BLaER1 treated with 17β-estradiol and CSF1 and Interleukin-3, amounts not matched to agents 10 nM and 100 nM (cell line): ENCODE results near the gene KCNIP4.

Source experiments
- H3K27ac ChIP-seq, 11 experiments: shearing (Covaris generic); formaldehyde crosslinking; 2 replicates each; pipeline ENCODE4 v1.8.1; 2022
- H3K27me3 ChIP-seq, 11 experiments: shearing (Covaris generic); formaldehyde crosslinking; 2 replicates each; pipeline ENCODE4 v1.8.1; 2022
- H3K36me3 ChIP-seq, 11 experiments: shearing (Covaris generic); formaldehyde crosslinking; 2 replicates each; pipeline ENCODE4 v1.8.1; 2022
- H3K4me1 ChIP-seq, 10 experiments: shearing (Covaris generic); formaldehyde crosslinking; 2 replicates each; pipeline ENCODE4 v1.8.1; 2022
- H3K4me2 ChIP-seq, 11 experiments: shearing (Covaris generic); formaldehyde crosslinking; 2 replicates each; pipeline ENCODE4 v1.8.1; 2022
- H3K4me3 ChIP-seq, 10 experiments: shearing (Covaris generic); formaldehyde crosslinking; 2 replicates each; pipeline ENCODE4 v1.8.1; 2022
- H3K9ac ChIP-seq, 11 experiments: shearing (Covaris generic); formaldehyde crosslinking; 2 replicates each; pipeline ENCODE4 v1.8.1; 2022
- H3K9me3 ChIP-seq, 11 experiments: shearing (Covaris generic); formaldehyde crosslinking; replicated peaks in 1 of 11; 2 replicates each; pipeline ENCODE4 v1.8.1; 2022
- H4K20me1 ChIP-seq, 11 experiments: shearing (Covaris generic); formaldehyde crosslinking; 2 replicates each; pipeline ENCODE4 v1.8.1; 2022
- Cebpa-rat ChIP-seq, 11 experiments: shearing (Covaris generic); IDR thresholded peaks; 2 replicates each; pipeline ENCODE4 v1.8.1; 2022

The KCNIP4 gene

DNA sequence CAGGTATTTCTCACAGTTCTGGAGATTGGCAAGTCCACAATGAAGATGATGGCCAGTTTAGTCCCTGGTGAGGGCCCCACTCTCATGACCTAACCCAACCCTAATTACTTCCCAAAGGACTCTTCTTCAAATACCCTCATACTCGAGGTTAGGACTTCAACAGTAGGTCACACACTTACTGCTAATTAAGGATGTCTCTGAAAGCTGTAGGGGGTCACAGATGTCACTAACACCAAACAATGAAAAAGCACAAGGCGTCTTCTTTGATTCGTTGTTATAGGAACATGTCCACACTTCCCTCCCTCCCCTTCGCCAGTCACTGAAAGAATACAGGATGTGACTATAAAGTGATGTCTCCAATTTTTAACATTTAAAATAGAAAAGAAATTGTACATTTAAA, 938.6 kb downstream of the KCNIP4 start:
- Histone ChIP-seq H3K36me3 (no peaks in the 10 kb centered on the region), H3K27me3 (no peaks in the 10 kb centered on the region), H3K4me3 (no peak overlapping the region), H3K9ac (no peak overlapping the region), H3K27ac (no peak overlapping the region), H4K20me1 (no peaks in the 10 kb centered on the region), H3K4me2 (no peak overlapping the region), H3K9me3 (no peaks in the 10 kb centered on the region), H3K4me1 (peaks cover 0 to 9% (median 0%) of the 10 kb centered on the region in 10 experiments; a peak in 1 of 20 replicates)
- no peak for TF ChIP-seq Cebpa-rat (IDR thresholded peaks at IDR 0.05)

DNA sequence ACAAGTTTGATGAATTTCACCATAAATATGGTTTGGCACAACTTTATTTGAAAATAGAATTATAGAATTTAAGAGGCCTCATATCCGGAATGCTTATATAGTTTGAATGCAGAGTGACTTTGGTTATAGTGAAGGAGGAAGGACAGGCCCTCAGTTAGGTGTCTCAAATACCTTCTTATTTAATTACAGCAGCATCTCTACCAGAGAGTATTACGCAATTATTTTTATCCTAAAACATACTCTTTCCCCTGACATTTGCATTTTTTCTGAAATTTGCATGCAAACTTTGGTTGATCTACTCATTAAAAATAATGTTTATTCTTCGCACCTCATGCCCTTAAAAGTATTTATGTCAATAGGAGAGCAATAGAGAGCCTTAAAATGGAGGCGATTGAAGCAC, 942.9 kb downstream of the KCNIP4 start:
- Histone ChIP-seq H3K4me3 (no peak overlapping the region), H4K20me1 (no peaks in the 10 kb centered on the region), H3K9me3 (no peaks in the 10 kb centered on the region), H3K4me1 (peaks cover 0 to 30% (median 0%) of the 10 kb centered on the region in 10 experiments; a peak in 7 of 20 replicates), H3K36me3 (no peaks in the 10 kb centered on the region), H3K27ac (no peak overlapping the region), H3K4me2 (no peak overlapping the region), H3K9ac (no peak overlapping the region), H3K27me3 (no peaks in the 10 kb centered on the region)
- TF ChIP-seq Cebpa-rat (IDR thresholded peaks at IDR 0.05), result peak in 6 of 11 experiments; percentile 9 to 77 (median 20); a peak in 7 of 22 replicates

DNA sequence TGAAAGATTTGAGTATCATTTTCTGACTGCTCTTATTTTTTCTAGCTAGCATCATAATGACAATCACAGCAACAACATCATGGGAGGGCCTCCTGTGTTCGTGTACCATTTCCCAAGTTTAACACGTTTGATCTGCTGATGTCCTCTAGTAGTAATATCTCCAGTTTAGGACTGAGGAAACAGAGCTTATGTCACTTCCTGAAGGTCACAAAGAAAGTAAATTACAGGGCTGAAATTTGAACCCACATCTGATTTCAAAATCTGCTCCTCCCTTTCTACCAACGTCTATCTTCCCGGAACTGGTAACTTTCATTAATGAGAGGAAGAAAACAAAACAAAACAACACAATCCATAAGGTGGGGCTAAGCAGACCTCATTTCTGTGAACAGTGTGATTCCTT, 945.6 kb downstream of the KCNIP4 start:
- Histone ChIP-seq H3K9me3 (no peaks in the 10 kb centered on the region), H3K27me3 (no peaks in the 10 kb centered on the region), H3K4me1 (peaks cover 0 to 31% (median 0%) of the 10 kb centered on the region in 10 experiments; a peak in 7 of 20 replicates), H3K4me2 (peak overlapping the region in 2 of 11 experiments; percentile 64 to 70; a peak in 4 of 22 replicates), H3K27ac (peak overlapping the region in 1 of 11 experiments; percentile 2; a peak in 1 of 22 replicates), H4K20me1 (no peaks in the 10 kb centered on the region), H3K36me3 (no peaks in the 10 kb centered on the region), H3K4me3 (no peak overlapping the region), H3K9ac (no peak overlapping the region)
- TF ChIP-seq Cebpa-rat (IDR thresholded peaks at IDR 0.05), result no peak

DNA sequence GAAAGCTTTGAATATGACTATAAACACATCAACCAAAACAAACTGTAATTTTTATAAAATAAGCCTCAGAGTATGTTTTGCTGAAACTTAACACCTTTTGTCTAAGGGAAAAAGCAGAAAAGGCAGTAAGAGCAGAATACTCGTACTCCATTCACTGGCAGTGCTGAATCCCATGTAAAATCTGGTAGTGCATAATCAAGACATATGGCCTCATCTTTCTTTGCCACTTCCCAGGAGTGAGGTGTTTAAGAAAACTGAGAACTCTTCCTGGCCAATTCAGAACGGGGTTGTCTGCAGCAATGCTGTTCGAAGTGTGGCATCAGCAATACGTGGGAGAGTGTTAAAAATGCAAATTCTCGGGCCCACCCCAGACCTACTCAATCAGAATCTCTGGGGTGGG, 946.3 kb downstream of the KCNIP4 start:
- Histone ChIP-seq H3K36me3 (no peaks in the 10 kb centered on the region), H3K4me2 (peak overlapping the region in 3 of 11 experiments; percentile 40 to 70 (median 64); a peak in 5 of 22 replicates), H3K27ac (no peak overlapping the region; a peak in 1 of 22 replicates), H3K9me3 (no peaks in the 10 kb centered on the region), H3K27me3 (no peaks in the 10 kb centered on the region), H4K20me1 (no peaks in the 10 kb centered on the region), H3K4me1 (peaks cover 0 to 32% (median 0%) of the 10 kb centered on the region in 10 experiments; a peak in 7 of 20 replicates), H3K4me3 (no peak overlapping the region), H3K9ac (no peak overlapping the region)
- no peak for TF ChIP-seq Cebpa-rat (IDR thresholded peaks at IDR 0.05)

- no peak for TF ChIP-seq Cebpa-rat (IDR thresholded peaks at IDR 0.05)
- Histone ChIP-seq H3K36me3 (no peaks in the 10 kb centered on the region), H3K27me3 (no peaks in the 10 kb centered on the region), H3K4me1 (peaks cover 0 to 40% (median 0%) of the 10 kb centered on the region in 10 experiments; a peak in 7 of 20 replicates), H3K9me3 (no peaks in the 10 kb centered on the region), H3K4me3 (no peak overlapping the region), H3K9ac (no peak overlapping the region), H4K20me1 (no peaks in the 10 kb centered on the region), H3K4me2 (peak overlapping the region in 4 of 11 experiments; percentile 4 to 70 (median 52); a peak in 7 of 22 replicates), H3K27ac (no peak overlapping the region; a peak in 1 of 22 replicates)
These were observed 947.1 kb downstream of the KCNIP4 start for GRCh38 chr4:21001490-21001889.

DNA sequence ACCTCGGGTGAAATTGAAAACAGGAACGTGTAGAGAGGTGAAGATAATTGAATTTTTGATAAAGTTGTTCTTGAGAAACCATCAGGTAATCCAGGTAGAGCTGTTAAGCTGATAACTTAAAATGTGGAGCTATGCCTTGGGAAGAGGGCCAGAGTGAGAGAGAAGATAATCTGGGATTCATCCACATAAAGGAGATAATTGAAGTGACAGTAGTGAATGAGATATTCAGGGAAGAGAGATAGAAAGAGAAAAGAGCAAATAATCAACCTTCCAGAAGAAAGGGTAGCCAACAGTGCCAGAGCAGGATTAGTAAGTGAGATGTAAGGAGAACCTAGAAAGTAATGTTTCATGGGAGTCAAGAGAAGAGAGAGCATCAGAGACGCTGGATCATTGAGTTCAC, 950.7 kb downstream of the KCNIP4 start:
- Histone ChIP-seq H3K36me3 (no peaks in the 10 kb centered on the region), H3K4me3 (no peak overlapping the region), H3K9ac (no peak overlapping the region), H4K20me1 (no peaks in the 10 kb centered on the region), H3K27me3 (no peaks in the 10 kb centered on the region), H3K9me3 (peaks cover 0 to 10% (median 0%) of the 10 kb centered on the region in 11 experiments; a peak in 4 of 22 replicates), H3K27ac (no peak overlapping the region), H3K4me1 (peaks cover 0 to 62% (median 0%) of the 10 kb centered on the region in 10 experiments; a peak in 7 of 20 replicates), H3K4me2 (no peak overlapping the region)
- TF ChIP-seq Cebpa-rat (IDR thresholded peaks at IDR 0.05), result no peak

GRCh38 chr4:20995610-20996009, 953.0 kb downstream of the KCNIP4 start:
- Histone ChIP-seq H3K4me1 (peaks cover 0 to 61% (median 0%) of the 10 kb centered on the region in 10 experiments; a peak in 6 of 20 replicates), H3K4me3 (no peak overlapping the region), H3K36me3 (no peaks in the 10 kb centered on the region), H3K4me2 (peak overlapping the region in 2 of 11 experiments; percentile 25 to 38; a peak in 2 of 22 replicates), H3K27ac (no peak overlapping the region), H3K9me3 (peaks cover 0 to 10% (median 0%) of the 10 kb centered on the region in 11 experiments; a peak in 4 of 22 replicates), H3K27me3 (no peaks in the 10 kb centered on the region), H4K20me1 (no peaks in the 10 kb centered on the region), H3K9ac (no peak overlapping the region)
- no peak for TF ChIP-seq Cebpa-rat (IDR thresholded peaks at IDR 0.05)

DNA sequence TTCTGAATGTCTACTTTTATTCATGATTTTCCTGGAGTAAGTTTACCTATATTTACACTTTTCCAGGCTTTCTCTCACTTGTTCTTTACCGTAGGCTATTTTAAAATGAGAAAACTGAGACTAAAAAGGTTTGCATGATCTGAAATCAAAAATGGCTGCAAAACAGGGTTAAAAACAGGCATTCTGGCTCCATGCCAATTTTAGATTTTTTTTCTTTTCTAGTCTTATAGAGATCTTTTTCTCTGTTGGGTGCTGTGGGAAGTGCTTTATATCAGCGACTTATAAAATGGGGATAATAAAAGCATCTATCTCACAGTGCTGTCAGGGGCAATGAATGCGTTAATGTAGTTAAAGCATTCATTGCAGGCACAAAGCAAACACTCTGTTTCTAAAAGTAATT, 953.6 kb downstream of the KCNIP4 start:
- H3K36me3 ChIP-seq, result no peaks in the 10 kb centered on the region
- peaks cover 0 to 64% (median 0%) of the 10 kb centered on the region in 10 experiments; a peak in 6 of 20 replicates for H3K4me1 ChIP-seq
- H3K27me3 ChIP-seq, result no peaks in the 10 kb centered on the region
- H3K4me2 ChIP-seq, result peak overlapping the region in 1 of 11 experiments; percentile 25; a peak in 2 of 22 replicates
- H3K27ac ChIP-seq, result no peak overlapping the region
- no peak overlapping the region for H3K4me3 ChIP-seq
- no peak overlapping the region for H3K9ac ChIP-seq
- peaks cover 0 to 10% (median 0%) of the 10 kb centered on the region in 11 experiments; a peak in 4 of 22 replicates for H3K9me3 ChIP-seq
- no peak for TF ChIP-seq Cebpa-rat (IDR thresholded peaks at IDR 0.05)
- no peaks in the 10 kb centered on the region for H4K20me1 ChIP-seq

DNA sequence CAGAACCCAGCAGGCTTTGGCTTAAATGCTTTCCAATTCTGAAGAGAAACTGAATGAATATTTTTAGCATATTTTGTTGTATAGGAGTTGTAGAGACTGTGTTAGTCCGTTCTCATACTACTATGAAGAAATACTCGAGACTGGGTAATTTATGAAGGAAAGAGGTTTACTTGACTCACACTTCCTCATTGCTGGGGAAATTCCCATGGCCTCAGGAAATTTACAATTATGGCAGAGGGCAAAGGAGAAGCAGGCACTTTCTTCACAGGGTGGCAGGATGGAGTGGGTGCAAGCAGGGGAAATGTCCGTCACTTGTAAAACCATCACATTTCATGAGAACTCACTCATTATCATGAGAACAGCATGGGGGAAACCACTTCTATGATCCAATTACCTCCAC, 956.6 kb downstream of the KCNIP4 start:
- Histone ChIP-seq H4K20me1 (no peaks in the 10 kb centered on the region), H3K9me3 (peaks cover 0 to 10% (median 0%) of the 10 kb centered on the region in 11 experiments; a peak in 4 of 22 replicates), H3K27me3 (no peaks in the 10 kb centered on the region), H3K4me1 (peaks cover 0 to 60% (median 0%) of the 10 kb centered on the region in 10 experiments; a peak in 6 of 20 replicates), H3K9ac (peak overlapping the region in 2 of 11 experiments; percentile 57 to 67; a peak in 4 of 22 replicates), H3K27ac (peak overlapping the region in 4 of 11 experiments; percentile 35 to 85 (median 70); a peak in 7 of 22 replicates), H3K4me3 (no peak overlapping the region), H3K4me2 (peak overlapping the region in 4 of 11 experiments; percentile 26 to 84 (median 62); a peak in 7 of 22 replicates), H3K36me3 (no peaks in the 10 kb centered on the region)
- no peak for TF ChIP-seq Cebpa-rat (IDR thresholded peaks at IDR 0.05)

DNA sequence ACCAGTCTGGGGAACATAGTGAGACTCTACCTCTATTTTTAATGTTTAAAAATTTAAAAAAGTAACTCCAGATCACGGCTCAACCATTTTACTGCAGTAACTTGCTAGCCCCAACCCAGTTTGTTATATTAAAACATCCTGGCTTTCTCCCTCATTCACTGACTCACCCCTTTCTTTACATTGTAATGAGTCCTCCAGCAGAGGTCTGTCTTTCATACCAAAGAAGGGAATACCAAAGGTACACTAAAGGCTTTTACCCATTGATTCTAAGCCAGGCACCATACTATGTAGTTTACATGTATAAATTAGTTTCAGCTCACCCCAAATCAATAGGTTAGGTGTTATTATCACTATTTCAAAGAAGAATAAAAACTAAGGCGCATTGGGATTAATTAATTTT, 961.4 kb downstream of the KCNIP4 start:
- H3K27ac ChIP-seq, result no peak overlapping the region

More for the DNA sequence above, 961.4 kb downstream of the KCNIP4 start:
- no peak overlapping the region for H3K4me2 ChIP-seq
- no peaks in the 10 kb centered on the region for H4K20me1 ChIP-seq
- no peaks in the 10 kb centered on the region for H3K36me3 ChIP-seq
- no peak overlapping the region for H3K9ac ChIP-seq
- no peaks in the 10 kb centered on the region for H3K9me3 ChIP-seq
- H3K27me3 ChIP-seq, result no peaks in the 10 kb centered on the region
- no peak for TF ChIP-seq Cebpa-rat (IDR thresholded peaks at IDR 0.05)
- peaks cover 0 to 19% (median 0%) of the 10 kb centered on the region in 10 experiments; a peak in 6 of 20 replicates for H3K4me1 ChIP-seq
- H3K4me3 ChIP-seq, result no peak overlapping the region
